Stimulated activated CD4-positive, alpha-beta T cell treated with anti-CD3 and anti-CD28 coated beads, Interleukin-4, amount 100 ng/mL, for 48 hours (primary cell): ENCODE measurements around the gene ANKH.

Source experiments
- DNase-seq, 2 donors: peaks; one replicate each; pipeline ENCODE4 v3.0.0-alpha.2; 2020; ENCODE audit warnings: low read depth in 2 of 2

Gene ANKH

DNA sequence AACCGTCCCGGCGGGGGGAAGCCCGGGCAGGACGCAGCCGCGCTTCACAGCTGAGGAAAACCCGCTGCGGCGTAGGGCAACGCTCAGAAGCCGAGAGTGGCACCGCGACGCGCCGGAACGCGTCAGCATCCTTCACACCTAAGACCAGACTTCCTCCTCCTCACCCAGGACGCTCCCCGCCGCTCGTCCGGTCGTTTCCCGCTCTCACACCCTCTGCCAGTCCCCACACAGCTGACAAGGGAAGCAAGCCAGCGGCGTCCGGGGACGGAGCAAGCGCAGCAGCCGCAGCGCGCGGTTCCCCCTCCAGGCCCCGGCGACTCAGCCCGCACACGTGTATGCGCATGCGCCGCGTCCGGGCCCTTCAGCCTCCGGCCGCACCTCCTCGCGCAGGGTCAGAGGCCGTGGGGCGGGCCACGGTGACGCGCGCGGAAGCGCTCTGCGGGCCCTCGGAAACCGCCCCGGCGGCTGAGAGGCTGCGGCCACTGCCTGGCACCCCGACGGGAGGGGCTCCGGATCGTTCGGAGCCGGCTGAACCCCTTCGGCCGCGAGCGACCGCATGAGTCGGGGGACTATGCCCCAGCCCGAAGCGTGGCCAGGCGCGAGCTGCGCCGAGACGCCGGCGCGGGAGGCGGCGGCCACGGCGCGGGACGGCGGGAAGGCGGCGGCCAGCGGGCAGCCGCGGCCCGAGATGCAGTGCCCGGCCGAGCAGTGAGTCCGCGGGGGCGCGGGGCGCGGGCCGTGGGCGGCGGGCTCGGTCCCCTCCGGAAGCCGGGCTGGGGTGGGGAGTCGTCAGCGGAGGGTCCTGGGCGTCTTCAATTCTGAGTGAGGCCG is 207.1 kb downstream of the ANKH start, which contains the start of gene OTULIN:
Gene OTULIN, plus strand, starts transcription at position 449 of the 831 bp plus-strand sequence. Its CDS starts 108 bp downstream, at position 557.
- peak; percentile 75 to 85 for DNase-seq

DNA sequence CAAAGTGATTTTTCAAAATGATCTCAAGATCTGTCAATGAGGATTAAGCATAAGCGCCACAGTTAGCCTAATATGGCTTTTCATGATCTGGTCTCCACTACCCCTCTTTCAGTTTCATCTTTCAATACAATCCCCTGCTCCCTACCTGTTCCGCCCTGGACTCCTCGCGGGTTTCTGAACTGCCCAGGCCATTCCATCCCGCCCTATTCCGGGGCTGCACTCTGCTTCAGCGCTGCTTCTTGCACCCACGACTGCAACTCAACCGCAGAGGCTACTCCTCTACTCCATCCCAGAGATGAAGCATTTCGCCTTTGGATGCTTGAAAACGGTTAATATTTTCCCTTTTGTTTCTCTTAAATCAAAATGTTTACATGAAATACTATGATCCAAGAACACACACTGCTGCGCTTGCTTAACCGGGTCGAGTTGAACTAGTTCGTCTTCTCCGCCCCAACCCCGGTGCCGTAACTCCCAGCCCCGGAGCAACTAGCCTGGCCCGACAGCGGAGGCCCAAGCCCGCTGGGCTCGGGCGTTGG is 207.8 kb downstream of the ANKH start:
- DNase-seq, result no peak

DNA sequence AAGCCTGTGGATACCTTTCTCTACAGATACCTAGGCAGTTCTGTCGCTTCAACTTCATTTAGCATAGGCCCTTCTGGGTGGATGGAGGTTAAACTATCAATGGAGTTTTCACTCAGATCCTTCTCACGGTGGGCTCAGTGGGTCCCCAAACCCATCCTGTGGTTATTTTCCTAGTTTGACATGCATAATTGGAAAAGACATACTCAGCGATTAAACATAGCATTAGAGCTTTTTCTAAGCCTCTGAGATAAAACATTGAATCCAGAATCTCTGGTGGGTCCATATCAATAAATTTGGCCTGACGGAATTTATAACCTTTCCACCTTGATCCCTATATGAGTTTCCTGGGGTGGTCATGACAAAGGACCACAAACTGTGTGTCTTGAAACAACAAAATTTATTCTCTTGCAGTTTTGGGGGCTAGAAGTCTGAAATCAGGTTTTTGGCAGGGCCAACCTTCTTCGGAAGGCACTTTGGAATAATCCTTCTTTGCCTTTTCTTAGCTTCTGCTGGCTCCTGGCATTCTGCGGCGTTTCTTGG is 208.8 kb downstream of the ANKH start:
- DNase-seq, result no peak

DNA sequence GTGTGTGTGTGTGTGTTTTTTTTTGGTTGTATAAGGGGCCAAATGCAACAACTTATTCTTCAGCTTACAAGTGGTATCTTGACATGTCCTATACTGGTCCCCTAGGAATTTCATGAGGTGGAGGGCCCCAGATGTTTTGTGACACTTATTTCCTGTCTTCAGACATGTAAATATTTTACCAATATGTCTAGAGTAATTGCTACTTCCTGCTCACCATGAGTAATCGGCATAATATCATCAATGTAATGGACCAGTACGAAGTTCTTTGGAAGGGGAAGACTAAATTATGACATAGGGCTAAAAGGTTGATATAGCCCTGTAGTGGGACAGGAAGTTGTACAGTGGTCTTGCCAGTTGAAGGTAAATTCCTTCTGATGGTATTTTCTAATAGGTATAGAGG is 210.7 kb downstream of the ANKH start:
- DNase-seq, result no peak

DNA sequence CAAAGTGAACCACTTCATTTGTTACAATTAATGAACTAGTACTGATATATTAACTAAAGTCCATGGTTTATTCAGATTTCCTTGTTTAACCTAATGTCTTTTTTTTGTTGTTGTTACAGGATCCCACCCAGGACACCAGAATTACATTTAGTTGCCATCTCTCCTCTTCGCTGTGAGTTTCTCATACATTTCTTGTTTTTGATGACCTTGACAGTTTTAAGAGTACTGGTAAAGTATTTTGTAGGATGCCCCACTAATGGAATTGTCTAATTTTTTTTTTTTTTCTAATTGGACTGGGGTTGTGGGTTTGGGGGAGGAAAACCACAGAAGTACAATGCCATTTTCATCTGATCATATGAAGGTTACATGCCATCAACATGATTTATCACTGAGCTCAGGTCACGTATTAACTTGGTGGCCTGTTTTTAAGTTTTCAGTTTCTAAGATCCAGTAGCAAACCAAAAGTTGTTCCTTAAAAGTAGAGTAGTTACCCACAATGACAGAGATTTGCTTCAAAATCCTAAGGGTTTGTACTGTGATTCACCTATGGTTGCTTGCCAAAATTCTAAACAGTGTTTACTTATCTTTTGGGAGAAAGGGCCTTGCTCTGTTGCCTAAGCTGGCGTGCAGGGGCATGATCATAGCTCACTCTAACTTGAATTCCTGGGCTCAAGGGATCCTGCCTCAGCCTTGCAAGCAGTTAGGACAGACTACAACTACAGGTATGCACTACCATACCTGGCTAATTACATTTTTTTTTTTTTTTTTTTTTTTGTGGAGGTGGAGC is 211.6 kb downstream of the ANKH start:
- no peak for DNase-seq

DNA sequence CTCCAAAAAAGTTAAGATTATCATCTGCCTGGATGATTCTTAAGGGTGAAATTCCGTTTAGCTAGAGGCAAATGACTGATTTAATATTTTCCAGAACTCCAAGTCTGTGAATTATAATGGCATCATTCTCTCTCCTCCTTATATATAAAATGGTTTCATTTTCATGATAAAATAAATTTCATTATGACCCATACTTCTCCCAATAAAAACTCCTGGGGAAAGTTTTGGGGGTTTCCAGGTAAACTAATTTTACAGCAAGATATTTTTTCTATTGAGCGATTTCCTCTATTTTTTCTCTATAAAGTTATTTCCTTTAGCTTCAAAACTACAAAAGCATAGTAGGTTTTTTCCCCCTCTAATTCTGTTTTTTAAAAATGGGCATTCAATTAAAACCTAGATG is 214.7 kb downstream of the ANKH start:
- DNase-seq, result no peak

DNA sequence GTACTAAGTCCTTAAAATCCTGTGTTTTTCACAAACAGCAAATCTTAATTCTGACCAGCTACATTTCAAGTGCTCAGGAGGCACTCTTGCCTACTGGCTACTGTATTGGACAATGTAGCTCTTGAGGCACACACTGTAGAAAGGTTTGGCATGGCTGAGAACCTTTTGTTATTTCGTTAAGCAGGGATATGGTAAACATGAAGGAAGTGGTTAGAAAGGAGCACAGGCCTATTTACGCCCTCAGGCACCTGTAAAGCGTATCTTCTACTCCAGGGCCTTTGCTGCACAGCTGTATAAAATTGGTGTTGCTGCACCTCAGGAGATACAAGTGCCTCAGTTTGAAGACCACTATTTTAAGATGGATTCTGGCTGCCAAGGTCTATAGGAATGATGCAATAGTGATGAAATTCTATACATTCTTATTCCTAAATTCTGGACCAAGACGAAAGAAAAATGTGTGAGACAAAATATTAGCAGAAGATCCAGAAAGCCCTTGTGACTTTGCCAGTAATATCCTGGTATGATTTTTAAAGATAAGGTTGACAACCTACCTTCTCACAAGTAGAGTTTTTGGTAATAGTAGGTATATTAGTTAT is 216.3 kb downstream of the ANKH start:
- DNase-seq, result no peak
